H9 (cell line): ENCODE data around the gene THSD7A. TPM values are rescaled to one million over a fixed set of nuclear protein-coding genes. Genes with fewer than 3 reads are reported as not detected.

Experiments
- DNase-seq: peaks from one replicate; pipeline ENCODE4 v3.0.0-alpha.2; 2017
- H2AFZ ChIP-seq: one replicate; pipeline ENCODE4 v1.6.1; 2013; ENCODE audit warnings: mild to moderate bottlenecking, low read length, control low read depth, moderate library complexity
- H2AK5ac ChIP-seq: 2 replicates; pipeline ENCODE4 v1.6.1; 2013; ENCODE audit warnings: low read length, control low read depth, mixed read lengths; ENCODE audit not compliant: insufficient read length
- H2BK120ac ChIP-seq: one replicate; pipeline ENCODE4 v1.6.1; 2013; ENCODE audit warnings: low read depth, mild to moderate bottlenecking, low read length, control low read depth, inconsistent platforms; ENCODE audit not compliant: poor library complexity, severe bottlenecking
- H2BK12ac ChIP-seq: 2 replicates; pipeline ENCODE4 v1.6.1; 2013; ENCODE audit warnings: low read length, control low read depth, mixed read lengths, low read depth; ENCODE audit not compliant: insufficient read length
- H2BK15ac ChIP-seq: 2 replicates; pipeline ENCODE4 v1.6.1; 2013; ENCODE audit warnings: low read depth, low read length, control low read depth
- H2BK20ac ChIP-seq: one replicate; pipeline ENCODE4 v1.6.1; 2013; ENCODE audit warnings: low read depth, mild to moderate bottlenecking, low read length, control low read depth, inconsistent platforms; ENCODE audit not compliant: poor library complexity, severe bottlenecking
- H2BK5ac ChIP-seq: 2 replicates; pipeline ENCODE4 v1.6.1; 2013; ENCODE audit warnings: low read length, control low read depth, mixed read lengths; ENCODE audit not compliant: insufficient read length
- H3K14ac ChIP-seq: 2 replicates; pipeline ENCODE4 v1.6.1; 2013; ENCODE audit warnings: low read length, control low read depth; ENCODE audit not compliant: insufficient read depth
- H3K18ac ChIP-seq: 2 replicates; pipeline ENCODE4 v1.6.1; 2013; ENCODE audit warnings: low read depth, mild to moderate bottlenecking, mixed read lengths, low read length, control low read depth; ENCODE audit not compliant: insufficient read length
- H3K23ac ChIP-seq: 2 replicates; pipeline ENCODE4 v1.6.1; 2013; ENCODE audit warnings: low read length, control low read depth, mixed read lengths, low read depth; ENCODE audit not compliant: insufficient read length
- H3K23me2 ChIP-seq: 2 replicates; pipeline ENCODE4 v1.6.1; 2013; ENCODE audit warnings: low read depth, mild to moderate bottlenecking, mixed read lengths, low read length, control low read depth; ENCODE audit not compliant: insufficient read length, poor library complexity, severe bottlenecking
- H3K27ac ChIP-seq: 2 replicates; pipeline ENCODE4 v1.5.1; 2013; ENCODE audit warnings: low read length, control low read depth, mixed read lengths, low read depth; ENCODE audit not compliant: insufficient read length
- H3K27me3 ChIP-seq: 2 replicates; pipeline ENCODE4 v1.6.1; 2013; ENCODE audit warnings: low read length, control low read depth, inconsistent platforms; ENCODE audit not compliant: insufficient read depth
- H3K4ac ChIP-seq: 2 replicates; pipeline ENCODE4 v1.6.1; 2013; ENCODE audit warnings: low read depth, mild to moderate bottlenecking, control low read depth, inconsistent platforms, low read length, moderate library complexity
- H3K4me1 ChIP-seq: 2 replicates; pipeline ENCODE4 v1.6.1; 2013; ENCODE audit warnings: low read length, control low read depth, inconsistent platforms; ENCODE audit not compliant: insufficient read depth
- H3K4me2 ChIP-seq: 2 replicates; pipeline ENCODE4 v1.6.1; 2013; ENCODE audit warnings: low read length, control low read depth, mixed read lengths; ENCODE audit not compliant: insufficient read length, insufficient read depth
- H3K56ac ChIP-seq: 2 replicates; pipeline ENCODE4 v1.6.1; 2013; ENCODE audit warnings: low read depth, mild to moderate bottlenecking, mixed read lengths, low read length, control low read depth; ENCODE audit not compliant: insufficient read length
- H3K79me1 ChIP-seq: 2 replicates; pipeline ENCODE4 v1.6.1; 2013; ENCODE audit warnings: low read depth, mild to moderate bottlenecking, moderate library complexity, low read length, control low read depth, inconsistent platforms; ENCODE audit not compliant: insufficient read depth, poor library complexity, severe bottlenecking
- H3K79me2 ChIP-seq: 2 replicates; pipeline ENCODE4 v1.6.1; 2013; ENCODE audit warnings: low read length, control low read depth, inconsistent platforms; ENCODE audit not compliant: insufficient read depth
- H3K9ac ChIP-seq: 2 replicates; pipeline ENCODE4 v1.6.1; 2013; ENCODE audit warnings: low read length, control low read depth, mixed read lengths; ENCODE audit not compliant: insufficient read length; ENCODE audit errors: extremely low read depth
- H3K9me3 ChIP-seq: one replicate; pipeline ENCODE4 v1.6.1; 2013; ENCODE audit warnings: low read depth, low read length, inconsistent platforms; ENCODE audit not compliant: control insufficient read depth
- H3T11ph ChIP-seq: one replicate; pipeline ENCODE4 v1.6.1; 2013; ENCODE audit warnings: mild to moderate bottlenecking, low read length, control low read depth, inconsistent platforms
- H4K20me1 ChIP-seq: one replicate; pipeline ENCODE4 v1.6.1; 2013; ENCODE audit not compliant: control insufficient read depth, insufficient read length, insufficient read depth
- H4K5ac ChIP-seq: 2 replicates; pipeline ENCODE4 v1.6.1; 2013; ENCODE audit warnings: low read depth, mild to moderate bottlenecking, mixed read lengths, low read length, control low read depth; ENCODE audit not compliant: insufficient read length
- H4K8ac ChIP-seq: replicated peaks from 2 replicates; pipeline ENCODE4 v1.6.1; 2013; ENCODE audit warnings: low read length, control low read depth, mixed read lengths, low read depth; ENCODE audit not compliant: insufficient read length
- H4K91ac ChIP-seq: 2 replicates; pipeline ENCODE4 v1.6.1; 2013; ENCODE audit warnings: low read depth, mild to moderate bottlenecking, moderate library complexity, mixed read lengths, low read length, control low read depth; ENCODE audit not compliant: insufficient read length
- H3K27ac Mint-ChIP-seq, 3 experiments: 2 replicates in 2 of 3; 3 replicates in 1 of 3; pipeline ENCODE4 v1.8.0; 2020 to 2021; ENCODE audit warnings: mixed read lengths in 3 of 3, mild to moderate bottlenecking in 1 of 3, moderate library complexity in 1 of 3
- H3K27me3 Mint-ChIP-seq: 2 replicates; pipeline ENCODE4 v1.8.0; 2021; ENCODE audit warnings: low read depth, mild to moderate bottlenecking, moderate library complexity, mixed read lengths
- H3K36me3 Mint-ChIP-seq, 3 experiments: 2 replicates in 2 of 3; 3 replicates in 1 of 3; pipeline ENCODE4 v1.8.0; 2020 to 2021; ENCODE audit warnings: low read depth in 3 of 3, mixed read lengths in 3 of 3; ENCODE audit not compliant: insufficient read depth in 1 of 3
- H3K4me1 Mint-ChIP-seq, 2 experiments: 2 replicates each; pipeline ENCODE4 v1.8.0; 2020; ENCODE audit warnings: mixed read lengths in 2 of 2
- H3K4me3 Mint-ChIP-seq, 2 experiments: 2 replicates in 1 of 2; 3 replicates in 1 of 2; pipeline ENCODE4 v1.8.0; 2020 to 2021; ENCODE audit warnings: mild to moderate bottlenecking in 2 of 2, mixed read lengths in 2 of 2, moderate library complexity in 1 of 2
- H3K9me3 Mint-ChIP-seq, 2 experiments: 2 replicates in 1 of 2; 3 replicates in 1 of 2; pipeline ENCODE4 v1.8.0; 2020; ENCODE audit warnings: mild to moderate bottlenecking in 2 of 2, mixed read lengths in 2 of 2, moderate library complexity in 1 of 2
- WGBS: extraction: QIAGEN DNeasy Blood & Tissue Kit; methylation state at CpG from one replicate; pipeline ENCODE4 v1.1.7; 2013; ENCODE audit warnings: missing lambda C conversion rate, low lambda C conversion rate, mixed read lengths; ENCODE audit not compliant: insufficient read length; ENCODE audit errors: extremely low coverage; 5-methylcytosine and 5-hydroxymethylcytosine counted together
- total RNA-seq: library from RNA; stranded (reverse); gene quantifications from 2 replicates; pipeline ENCODE4 v1.2.1, GENCODE V29; 2021
- TF ChIP-seq, protein P1 (sequence below): fragments of 200-600 bp; sonication (generic); conservative IDR thresholded peaks from 3 replicates; pipeline ENCODE4 v1.8.0; 2021; ENCODE audit warnings: antibody characterized with exemption, mild to moderate bottlenecking

Gene THSD7A
- total RNA-seq, 1 experiment from 2014 or later: 0.42 TPM

DNA sequence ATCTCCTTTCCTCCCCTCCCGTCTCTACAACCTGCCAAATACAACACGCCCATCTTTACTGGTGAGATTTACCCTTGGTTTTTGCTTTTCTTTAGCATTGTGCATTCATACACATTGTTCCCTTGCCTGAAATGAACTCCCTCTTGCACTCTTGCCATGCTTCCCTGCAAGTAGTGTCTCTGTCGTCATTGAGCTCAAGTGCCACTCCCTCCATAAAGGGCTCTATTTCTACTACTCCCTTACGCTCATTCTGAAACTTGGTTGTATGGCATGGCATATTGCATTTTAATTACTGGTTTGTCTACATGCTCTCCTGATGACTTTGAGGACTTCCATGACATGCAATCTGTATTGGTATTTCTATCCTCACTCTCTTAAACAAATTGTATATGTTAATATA lies 242.7 kb downstream of the THSD7A start:
- Mint-ChIP-seq H3K27ac (peak overlapping the region in 1 of 3 experiments; percentile 19; a peak in 1 of 7 replicates), H3K4me1 (no peaks in the 10 kb centered on the region), H3K27me3 (no peaks in the 10 kb centered on the region), H3K4me3 (no peak overlapping the region), H3K36me3 (no peaks in the 10 kb centered on the region), H3K9me3 (no peaks in the 10 kb centered on the region)
- no peak overlapping the region for H2AFZ ChIP-seq
- H3K79me2 ChIP-seq: no peaks in the 10 kb centered on the region
- no peaks in the 10 kb centered on the region for H3K27me3 ChIP-seq
- no peak overlapping the region for H2BK15ac ChIP-seq
- H3K23ac ChIP-seq: no peak overlapping the region
- TF ChIP-seq, protein P1, sequence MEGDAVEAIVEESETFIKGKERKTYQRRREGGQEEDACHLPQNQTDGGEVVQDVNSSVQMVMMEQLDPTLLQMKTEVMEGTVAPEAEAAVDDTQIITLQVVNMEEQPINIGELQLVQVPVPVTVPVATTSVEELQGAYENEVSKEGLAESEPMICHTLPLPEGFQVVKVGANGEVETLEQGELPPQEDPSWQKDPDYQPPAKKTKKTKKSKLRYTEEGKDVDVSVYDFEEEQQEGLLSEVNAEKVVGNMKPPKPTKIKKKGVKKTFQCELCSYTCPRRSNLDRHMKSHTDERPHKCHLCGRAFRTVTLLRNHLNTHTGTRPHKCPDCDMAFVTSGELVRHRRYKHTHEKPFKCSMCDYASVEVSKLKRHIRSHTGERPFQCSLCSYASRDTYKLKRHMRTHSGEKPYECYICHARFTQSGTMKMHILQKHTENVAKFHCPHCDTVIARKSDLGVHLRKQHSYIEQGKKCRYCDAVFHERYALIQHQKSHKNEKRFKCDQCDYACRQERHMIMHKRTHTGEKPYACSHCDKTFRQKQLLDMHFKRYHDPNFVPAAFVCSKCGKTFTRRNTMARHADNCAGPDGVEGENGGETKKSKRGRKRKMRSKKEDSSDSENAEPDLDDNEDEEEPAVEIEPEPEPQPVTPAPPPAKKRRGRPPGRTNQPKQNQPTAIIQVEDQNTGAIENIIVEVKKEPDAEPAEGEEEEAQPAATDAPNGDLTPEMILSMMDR: no peak
- no peak overlapping the region for H3K4ac ChIP-seq
- no peaks in the 10 kb centered on the region for H4K20me1 ChIP-seq
- H3K56ac ChIP-seq: no peak overlapping the region
- no peaks in the 10 kb centered on the region for H3K79me1 ChIP-seq
- no peak overlapping the region for H3K14ac ChIP-seq
- no peak overlapping the region for H2BK20ac ChIP-seq
- no peak overlapping the region for H4K8ac ChIP-seq
- no peak overlapping the region for H3K9ac ChIP-seq
- no peak overlapping the region for H2AK5ac ChIP-seq
- no peak overlapping the region for H3T11ph ChIP-seq
- no peaks in the 10 kb centered on the region for H3K23me2 ChIP-seq
- H2BK120ac ChIP-seq: no peak overlapping the region
- H2BK12ac ChIP-seq: no peak overlapping the region
- H3K9me3 ChIP-seq: no peaks in the 10 kb centered on the region
- no peak for DNase-seq
- WGBS: no CpG with 5 or more reads among the region's 4 CpGs
- H2BK5ac ChIP-seq: no peak overlapping the region
- no peak overlapping the region for H4K5ac ChIP-seq
- H3K18ac ChIP-seq: no peak overlapping the region
- H4K91ac ChIP-seq: no peak overlapping the region
- H3K4me1 ChIP-seq: no peaks in the 10 kb centered on the region
- H3K4me2 ChIP-seq: no peak overlapping the region
- no peak overlapping the region for H3K27ac ChIP-seq
